ENCODE measurements around the gene LEAP2.

- TF ChIP-seq CTCF (IDR thresholded peaks at IDR 0.05): no peak
- TF ChIP-seq TAF1 (IDR thresholded peaks at IDR 0.05; ENCODE audit: borderline replicate concordance, low read depth, low read length): no peak
- TF ChIP-seq REST (IDR thresholded peaks at IDR 0.05; ENCODE audit: low read depth, low read length): no peak
- TF ChIP-seq SIN3A (IDR thresholded peaks at IDR 0.05; ENCODE audit: borderline replicate concordance, low read depth, low read length): no peak
- TF ChIP-seq USF2 (IDR thresholded peaks at IDR 0.05; ENCODE audit: borderline replicate concordance, low read depth, low read length): no peak
- no peak for TF ChIP-seq EP300 (IDR thresholded peaks at IDR 0.05; ENCODE audit: borderline replicate concordance in 1 of 2, low read depth in 1 of 2, low read length in 1 of 2)
- TF ChIP-seq RAD21 (IDR thresholded peaks at IDR 0.05; ENCODE audit: low read length): no peak
- no peak for TF ChIP-seq JUND (IDR thresholded peaks at IDR 0.05)
- TF ChIP-seq SMC3 (IDR thresholded peaks at IDR 0.05; ENCODE audit: low read depth, low read length): no peak
- no peak for TF ChIP-seq MAX (IDR thresholded peaks at IDR 0.05; ENCODE audit: low read depth)
- no peak for TF ChIP-seq YY1 (IDR thresholded peaks at IDR 0.05; ENCODE audit: low read depth)
- no peak for TF ChIP-seq RXRA (IDR thresholded peaks at IDR 0.05; ENCODE audit: borderline replicate concordance, low read depth)
These were observed 19.2 kb upstream of the LEAP2 start for GRCh38 chr5:132854301-132854700.
